NCI-H526 (cell line): ENCODE results near the gene CDIPT.

Experiments used
- DNase-seq, 2 experiments: peaks; one replicate each; lab custom pipeline; 2025; lab: John Stamatoyannopoulos, UW

Gene CDIPT

GRCh38 chr16:29810699-29811169, 52.3 kb downstream of the CDIPT start:
- DNase-seq = peak in 1 of 2 experiments; percentile 61

DNA sequence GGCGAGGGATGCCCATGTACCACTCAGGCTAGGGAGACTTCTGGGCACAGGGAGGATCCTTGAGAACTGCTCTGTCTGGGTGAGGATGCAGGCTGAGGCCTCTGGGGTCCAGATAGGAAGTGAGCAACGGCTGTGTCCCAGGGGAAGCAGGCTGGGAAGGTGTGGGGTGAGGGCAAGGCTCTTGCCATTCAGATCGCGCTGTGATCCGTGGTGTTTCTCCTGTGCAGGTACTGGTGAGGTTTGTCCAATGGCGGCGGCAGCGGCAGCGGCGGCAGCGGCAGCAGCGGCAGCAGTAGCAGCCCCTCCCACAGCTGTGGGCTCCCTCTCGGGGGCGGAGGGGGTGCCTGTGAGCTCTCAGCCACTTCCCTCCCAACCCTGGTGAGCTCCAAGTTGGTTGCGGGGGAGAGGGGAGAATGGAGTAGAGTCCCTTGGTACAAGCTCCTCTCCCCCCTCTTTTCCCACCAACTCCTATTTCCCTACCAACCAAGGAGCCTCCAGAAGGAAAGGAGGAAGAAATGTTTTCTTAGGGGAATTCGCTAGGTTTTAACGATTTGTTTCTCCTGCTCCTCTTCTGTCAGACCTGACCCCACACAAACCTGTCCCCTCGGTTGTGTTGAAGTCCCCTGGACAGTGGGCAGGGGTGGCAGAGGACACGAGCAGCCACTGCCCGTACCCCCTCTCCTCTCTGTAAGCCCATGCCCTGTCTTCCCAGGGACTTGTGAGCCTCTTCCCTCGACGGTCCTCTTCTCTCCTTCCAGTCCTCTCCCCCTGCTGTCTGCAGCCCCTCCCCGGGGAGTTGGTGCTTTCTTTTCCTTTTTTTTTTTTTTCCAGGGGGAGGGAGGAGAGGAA, 53.0 kb downstream of the CDIPT start:
- peak; percentile 66 to 79 for DNase-seq

- peak in 1 of 2 experiments; percentile 59 for DNase-seq
These were observed 53.8 kb downstream of the CDIPT start for GRCh38 chr16:29809031-29809747.
